RPMI7951 (cell line): ENCODE data around the gene MINDY3. TPM values are rescaled to one million over a fixed set of nuclear protein-coding genes. Genes with fewer than 3 reads are reported as not detected.
"Not testable (repeated sequence)": the region's sequence is repeated elsewhere in the genome, so short reads cannot be mapped to it uniquely, and the experiment has no call there.

Source experiments
- DNase-seq: peaks from one replicate; pipeline ENCODE4 v3.0.0-alpha.2; 2012; ENCODE audit warnings: low read depth
- total RNA-seq: library from RNA; depleted of rRNA; stranded (reverse); fragments of >200 nt; shearing (Covaris generic); gene quantifications from 2 replicates; pipeline ENCODE4 v1.2.3, GENCODE V29; 2014; rRNA removed

MINDY3 gene
- total RNA-seq = 29.0 and 35.7 TPM in 2 replicates

- peak; percentile 88 for DNase-seq
Observed at GRCh38 chr10:15859906-15860691, at the start of gene MINDY3. Gene MINDY3, minus strand, starts transcription at chr10:15860507. Its CDS starts 208 bp downstream, at chr10:15860299.

GRCh38 chr10:15901889-15902288, 41.6 kb upstream of the MINDY3 start:
- DNase-seq = no peak

- DNase-seq = peak; percentile 27
Observed at GRCh38 chr10:15898046-15898445, 37.7 kb upstream of the MINDY3 start.

- peak; percentile 56 for DNase-seq
Observed at GRCh38 chr10:15897287-15897686, 37.0 kb upstream of the MINDY3 start.

- DNase-seq = no peak
Observed at GRCh38 chr10:15896654-15897053, 36.3 kb upstream of the MINDY3 start.

- DNase-seq = no peak
Observed at GRCh38 chr10:15884447-15884846, 24.1 kb upstream of the MINDY3 start.

GRCh38 chr10:15881542-15881941, 21.2 kb upstream of the MINDY3 start:
- DNase-seq = no peak

GRCh38 chr10:15879663-15880062, 19.4 kb upstream of the MINDY3 start:
- no peak for DNase-seq

GRCh38 chr10:15879058-15879457, 18.8 kb upstream of the MINDY3 start:
- peak; percentile 44 for DNase-seq

- no peak for DNase-seq
Observed at GRCh38 chr10:15877836-15878576, 17.7 kb upstream of the MINDY3 start.

GRCh38 chr10:15876274-15876673, 16.0 kb upstream of the MINDY3 start:
- not testable (repeated sequence) for DNase-seq

- DNase-seq = not testable (repeated sequence)
Observed at GRCh38 chr10:15872645-15873044, 12.3 kb upstream of the MINDY3 start.

GRCh38 chr10:15871823-15872222, 11.5 kb upstream of the MINDY3 start:
- no peak for DNase-seq

GRCh38 chr10:15869935-15870334, 9.6 kb upstream of the MINDY3 start:
- no peak for DNase-seq

- DNase-seq = peak; percentile 9
Observed at GRCh38 chr10:15868006-15868405, 7.7 kb upstream of the MINDY3 start.

- DNase-seq = no peak
Observed at GRCh38 chr10:15865304-15865703, 5.0 kb upstream of the MINDY3 start.

- no peak for DNase-seq
Observed at GRCh38 chr10:15864419-15864818, 4.1 kb upstream of the MINDY3 start.

GRCh38 chr10:15863733-15864132, 3.4 kb upstream of the MINDY3 start:
- no peak for DNase-seq

- no peak for DNase-seq
Observed at GRCh38 chr10:15863323-15863722, 3.0 kb upstream of the MINDY3 start.

GRCh38 chr10:15860692-15861201, 440 bp upstream of the MINDY3 start:
- no peak for DNase-seq

- no peak for DNase-seq
Observed at GRCh38 chr10:15859509-15859905, 800 bp downstream of the MINDY3 start.

- DNase-seq = no peak
Observed at GRCh38 chr10:15858861-15859281, 1.4 kb downstream of the MINDY3 start.

- no peak for DNase-seq
Observed at GRCh38 chr10:15857107-15857575, 3.2 kb downstream of the MINDY3 start.
